K562 (cell line): ENCODE data around the gene LRRC27. TPM values are rescaled to one million over a fixed set of nuclear protein-coding genes. Genes with fewer than 3 reads are reported as not detected.

Experiments
- ARID3B ChIP-seq: fragments of 250-450 bp; sonication (Bioruptor Pico); IDR thresholded peaks from 2 replicates; pipeline ENCODE4 v1.4.0; 2020; ENCODE audit warnings: borderline replicate concordance
- CBX8 ChIP-seq: fragments of 200-600 bp; sonication (generic); IDR thresholded peaks from 2 replicates; pipeline ENCODE4 v1.6.1; 2012; ENCODE audit warnings: borderline replicate concordance, mixed run types, low read depth, mild to moderate bottlenecking, moderate library complexity, mixed read lengths, low read length, control low read depth, inconsistent platforms; ENCODE audit not compliant: poor library complexity, severe bottlenecking; ENCODE audit errors: extremely low read depth
- STAT5A ChIP-seq: IDR thresholded peaks from 2 replicates; pipeline ENCODE4 v1.6.1; 2012; ENCODE audit warnings: low read length, inconsistent platforms, borderline replicate concordance
- polyA plus RNA-seq, 8 experiments: library from polyadenylated mRNA; depleted of rRNA in 4 of 8; stranded (reverse) in 5 of 8; unstranded in 3 of 8; fragments of >200 nt; fragmentation: Nextera tagmentation in 2 of 8; fragmentation: Illumina TruSeq in 1 of 8; extraction: Ambion mirVana in 2 of 8; extraction: Trizol in 1 of 8; gene quantifications; 2 replicates each; pipeline versions ENCODE4 v1.2.1 to v1.2.3, GENCODE V29; 2011 to 2014; ENCODE audit warnings: inconsistent platforms in 1 of 8, missing spikeins in 1 of 8
- total RNA-seq, 7 experiments: library from RNA; depleted of rRNA in 6 of 7; stranded (reverse); fragments of >200 nt in 6 of 7; fragmentation: Illumina TruSeq in 2 of 7; extraction: Trizol in 2 of 7; gene quantifications; 2 replicates each; pipeline versions ENCODE4 v1.2.1 to v1.2.3, GENCODE V29; 2011 to 2021; ENCODE audit warnings: low replicate concordance in 1 of 7
- TF ChIP-seq, protein P1 (sequence below): fragments of 450-650 bp; IDR thresholded peaks from 2 replicates; pipeline ENCODE4 v1.7.1; 2018; ENCODE audit warnings: mild to moderate bottlenecking, low read depth; ENCODE audit not compliant: partially characterized antibody

Gene LRRC27
- total and polyA plus RNA-seq, 9 of the 15 experiments (the other 6 are each of a cell fraction or from before 2014, with no cell fraction given), result 0.10 to 2.7 (median 1.4) TPM

DNA sequence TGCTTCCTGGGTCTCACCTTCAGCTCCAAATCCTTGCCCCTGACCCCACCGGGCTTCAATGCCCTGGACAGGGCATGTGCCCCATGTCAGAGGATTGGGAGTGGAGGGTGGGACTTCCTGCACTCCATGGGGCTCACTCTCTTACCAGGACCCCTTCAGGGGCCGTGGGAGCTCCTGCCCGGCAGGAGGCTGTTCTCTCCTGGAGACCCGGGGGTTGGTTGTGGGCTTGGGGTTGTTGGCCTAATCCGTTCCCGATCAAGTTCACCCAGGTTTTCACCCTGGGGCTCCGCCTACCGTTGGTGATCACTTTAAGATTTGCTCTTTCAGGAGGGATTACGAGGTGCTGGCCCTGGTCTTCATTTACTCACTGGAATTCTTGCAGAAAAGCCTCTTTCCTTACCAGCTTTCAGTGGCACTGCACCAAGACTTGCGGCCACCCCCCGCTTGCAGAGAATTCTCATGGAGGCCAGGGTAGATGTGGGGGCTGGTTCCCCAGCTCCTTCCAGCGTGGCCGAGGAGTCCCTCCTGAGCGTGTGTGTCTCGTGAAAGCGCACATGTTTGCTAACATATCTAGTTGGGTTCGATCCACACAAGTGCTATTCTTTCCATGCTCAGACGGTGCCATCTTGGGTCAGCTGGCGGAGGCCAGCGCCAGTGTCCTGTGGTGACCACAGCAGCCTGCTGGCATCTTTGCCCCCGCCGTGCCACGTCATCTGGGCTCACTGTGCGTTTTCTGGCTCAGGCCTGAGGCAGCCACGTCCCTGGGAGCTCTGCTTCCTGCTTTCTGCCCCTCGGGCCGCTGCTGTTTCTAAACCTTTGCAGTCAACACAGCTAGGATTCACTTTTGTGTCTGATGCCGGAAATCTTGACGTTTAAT lies 80.6 kb downstream of the LRRC27 start (continued):
- TF ChIP-seq, protein P1, sequence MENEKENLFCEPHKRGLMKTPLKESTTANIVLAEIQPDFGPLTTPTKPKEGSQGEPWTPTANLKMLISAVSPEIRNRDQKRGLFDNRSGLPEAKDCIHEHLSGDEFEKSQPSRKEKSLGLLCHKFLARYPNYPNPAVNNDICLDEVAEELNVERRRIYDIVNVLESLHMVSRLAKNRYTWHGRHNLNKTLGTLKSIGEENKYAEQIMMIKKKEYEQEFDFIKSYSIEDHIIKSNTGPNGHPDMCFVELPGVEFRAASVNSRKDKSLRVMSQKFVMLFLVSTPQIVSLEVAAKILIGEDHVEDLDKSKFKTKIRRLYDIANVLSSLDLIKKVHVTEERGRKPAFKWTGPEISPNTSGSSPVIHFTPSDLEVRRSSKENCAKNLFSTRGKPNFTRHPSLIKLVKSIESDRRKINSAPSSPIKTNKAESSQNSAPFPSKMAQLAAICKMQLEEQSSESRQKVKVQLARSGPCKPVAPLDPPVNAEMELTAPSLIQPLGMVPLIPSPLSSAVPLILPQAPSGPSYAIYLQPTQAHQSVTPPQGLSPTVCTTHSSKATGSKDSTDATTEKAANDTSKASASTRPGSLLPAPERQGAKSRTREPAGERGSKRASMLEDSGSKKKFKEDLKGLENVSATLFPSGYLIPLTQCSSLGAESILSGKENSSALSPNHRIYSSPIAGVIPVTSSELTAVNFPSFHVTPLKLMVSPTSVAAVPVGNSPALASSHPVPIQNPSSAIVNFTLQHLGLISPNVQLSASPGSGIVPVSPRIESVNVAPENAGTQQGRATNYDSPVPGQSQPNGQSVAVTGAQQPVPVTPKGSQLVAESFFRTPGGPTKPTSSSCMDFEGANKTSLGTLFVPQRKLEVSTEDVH, result no peak
- no peak for TF ChIP-seq CBX8
- TF ChIP-seq STAT5A, result no peak
- TF ChIP-seq ARID3B (CRISPR knock-in tag), result no peak
